ENCODE data around the gene NPAS2.

Gene NPAS2

DNA sequence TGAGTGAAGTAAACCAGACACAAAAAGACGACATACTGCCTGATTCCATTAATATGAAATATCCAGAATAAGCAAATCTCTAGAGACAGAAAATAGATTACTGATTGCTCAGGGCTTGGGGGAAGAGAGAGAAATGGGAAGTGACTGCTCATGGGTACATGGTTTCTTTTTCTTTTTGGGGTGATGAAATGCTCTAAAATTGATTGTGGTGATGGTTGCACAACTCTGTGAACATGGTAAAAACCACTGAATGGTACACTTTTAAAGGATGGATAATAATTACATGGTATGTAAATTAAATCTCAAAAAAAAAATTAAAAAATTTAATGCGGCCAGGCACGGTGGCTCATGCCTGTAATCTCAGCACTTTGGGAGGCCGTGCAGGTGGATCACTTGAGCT is 221.5 kb downstream of the NPAS2 start:
- H3K27me3 Mint-ChIP-seq (ENCODE audit: low read depth): no peaks in the 10 kb centered on the region
- no peaks in the 10 kb centered on the region for H3K9me3 Mint-ChIP-seq
- no peak overlapping the region for H3K4me3 Mint-ChIP-seq
- TF ChIP-seq CTCF (IDR thresholded peaks at IDR 0.05; ENCODE audit: unreplicated experiment in 3 of 3): no peak
- no peaks in the 10 kb centered on the region for H3K4me1 Mint-ChIP-seq
- peaks cover 33% of the 10 kb centered on the region for H3K36me3 Mint-ChIP-seq (ENCODE audit: low read depth)
- no peak overlapping the region for H3K27ac Mint-ChIP-seq

DNA sequence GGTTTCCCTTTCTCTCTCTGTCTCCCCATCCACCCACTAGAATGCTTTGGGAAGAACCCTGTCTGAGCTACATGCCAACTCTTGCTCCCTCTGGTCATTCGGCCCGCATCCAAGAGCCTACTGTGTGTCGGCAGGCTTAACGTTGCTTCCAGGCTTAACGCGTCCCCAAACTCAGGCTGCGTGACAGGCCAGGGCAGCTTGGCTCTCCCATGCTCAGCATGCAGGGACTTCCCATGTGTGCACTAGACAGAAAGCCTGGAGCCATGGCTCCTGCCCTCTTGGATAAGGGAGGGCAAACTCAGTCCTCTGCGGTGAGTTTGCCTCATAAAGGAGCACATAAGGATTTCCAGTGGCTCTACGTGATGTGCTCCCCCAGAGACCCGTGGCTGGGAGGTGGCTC is 225.4 kb downstream of the NPAS2 start:
- Mint-ChIP-seq H3K27ac (no peak overlapping the region), H3K4me1 (peaks cover 11% of the 10 kb centered on the region), H3K27me3 (ENCODE audit: low read depth) (no peaks in the 10 kb centered on the region), H3K9me3 (no peaks in the 10 kb centered on the region), H3K4me3 (no peak overlapping the region), H3K36me3 (ENCODE audit: low read depth) (peaks cover 21% of the 10 kb centered on the region)
- TF ChIP-seq CTCF (IDR thresholded peaks at IDR 0.05; ENCODE audit: unreplicated experiment in 3 of 3): no peak
